GM18520 (cell line): ENCODE measurements around the gene WDR81.
"Not testable (repeated sequence)": the region's sequence is repeated elsewhere in the genome, so short reads cannot be mapped to it uniquely, and the experiment has no call there.

Experiments
- ATAC-seq: cut with Tn5 transposase; IDR thresholded peaks from one replicate; pipeline ENCODE4 v1.9.1; 2021; ENCODE audit not compliant: unreplicated experiment

WDR81 gene

GRCh38 chr17:1713160-1713877 is 11.2 kb upstream of the WDR81 start:
- ATAC-seq = no peak

GRCh38 chr17:1713878-1714426 is 10.6 kb upstream of the WDR81 start:
- ATAC-seq = no peak

- no peak for ATAC-seq
These were observed 10.0 kb upstream of the WDR81 start for GRCh38 chr17:1714427-1714979.

- no peak for ATAC-seq
These were observed 9.3 kb upstream of the WDR81 start for GRCh38 chr17:1714980-1715802.

GRCh38 chr17:1715803-1716075 is 8.8 kb upstream of the WDR81 start:
- no peak for ATAC-seq

GRCh38 chr17:1716076-1716911 is 8.2 kb upstream of the WDR81 start:
- ATAC-seq = peak; percentile 65

GRCh38 chr17:1716912-1717695 is 7.4 kb upstream of the WDR81 start:
- ATAC-seq = peak; percentile 31

GRCh38 chr17:1718362-1719165 is 5.9 kb upstream of the WDR81 start:
- ATAC-seq = no peak

GRCh38 chr17:1720856-1721386 is 3.6 kb upstream of the WDR81 start:
- no peak for ATAC-seq

GRCh38 chr17:1722022-1722421 is 2.5 kb upstream of the WDR81 start:
- ATAC-seq = not testable (repeated sequence)

GRCh38 chr17:1724869-1725641 is 551 bp downstream of the WDR81 start:
- ATAC-seq = no peak

GRCh38 chr17:1725642-1726511 is 1.4 kb downstream of the WDR81 start:
- no peak for ATAC-seq

GRCh38 chr17:1726626-1727257 is 2.2 kb downstream of the WDR81 start:
- ATAC-seq = no peak

- no peak for ATAC-seq
These were observed 2.8 kb downstream of the WDR81 start for GRCh38 chr17:1727258-1727789.

- ATAC-seq = no peak
These were observed 3.5 kb downstream of the WDR81 start for GRCh38 chr17:1727876-1728630.

GRCh38 chr17:1729966-1730325 is 5.4 kb downstream of the WDR81 start:
- ATAC-seq = no peak
